OCI-LY1 (cell line): ENCODE measurements around the gene ZFYVE21.

ENCODE experiments used
- H2AFZ ChIP-seq: fragments of 200-600 bp; sonication (generic), shearing (Covaris generic); 2 replicates; pipeline ENCODE4 v1.6.0; 2014; ENCODE audit warnings: antibody characterized with exemption, mild to moderate bottlenecking, low read length
- H3F3A ChIP-seq: fragments of 200-600 bp; sonication (generic), shearing (Covaris generic); 2 replicates; pipeline ENCODE4 v1.6.0; 2014; ENCODE audit warnings: mild to moderate bottlenecking, antibody characterized with exemption, low read length, moderate library complexity; ENCODE audit not compliant: insufficient read depth
- H3K27ac ChIP-seq: fragments of 200-600 bp; sonication (generic); 2 replicates; pipeline ENCODE4 v1.5.1; 2014; ENCODE audit warnings: low read length, mixed run types, mild to moderate bottlenecking, low read depth; ENCODE audit not compliant: poor library complexity, severe bottlenecking
- H3K27me3 ChIP-seq: fragments of 200-600 bp; sonication (generic); 2 replicates; pipeline ENCODE4 v1.6.0; 2014; ENCODE audit warnings: antibody characterized with exemption, mild to moderate bottlenecking, low read length, moderate library complexity; ENCODE audit not compliant: insufficient read depth
- H3K36me3 ChIP-seq: fragments of 200-600 bp; sonication (generic); 2 replicates; pipeline ENCODE4 v1.6.1; 2014; ENCODE audit warnings: mild to moderate bottlenecking, antibody characterized with exemption, low read length, moderate library complexity, mixed read lengths; ENCODE audit not compliant: insufficient read depth
- H3K4me1 ChIP-seq: fragments of 200-600 bp; sonication (generic); 2 replicates; pipeline ENCODE4 v1.5.1; 2014; ENCODE audit warnings: mild to moderate bottlenecking, low read length, moderate library complexity; ENCODE audit not compliant: insufficient read depth, severe bottlenecking
- H3K4me2 ChIP-seq: fragments of 200-600 bp; sonication (generic), shearing (Covaris generic); 2 replicates; pipeline ENCODE4 v1.6.1; 2014; ENCODE audit warnings: low read length
- H3K4me3 ChIP-seq: fragments of 200-600 bp; sonication (generic); 2 replicates; pipeline ENCODE4 v1.5.1; 2014; ENCODE audit warnings: low read length, low read depth, mild to moderate bottlenecking, mixed read lengths; ENCODE audit not compliant: poor library complexity, severe bottlenecking
- H3K79me2 ChIP-seq: fragments of 200-600 bp; shearing (Covaris generic); 2 replicates; pipeline ENCODE4 v1.6.1; 2016; ENCODE audit warnings: mixed run types, low read length, mixed read lengths; ENCODE audit not compliant: insufficient read depth
- H3K9ac ChIP-seq: fragments of 200-600 bp; sonication (generic), shearing (Covaris generic); 2 replicates; pipeline ENCODE4 v1.6.1; 2014; ENCODE audit warnings: mild to moderate bottlenecking, low read length, mixed read lengths
- H3K9me2 ChIP-seq: fragments of 200-600 bp; sonication (generic), shearing (Covaris generic); 2 replicates; pipeline ENCODE4 v1.6.1; 2014; ENCODE audit warnings: low read depth, mild to moderate bottlenecking, low read length, mixed read lengths
- H3K9me3 ChIP-seq: fragments of 200-600 bp; shearing (Covaris generic); 2 replicates; pipeline ENCODE4 v1.6.1; 2014; ENCODE audit warnings: low read length, mixed read lengths
- H4K20me1 ChIP-seq: fragments of 200-600 bp; sonication (generic), shearing (Covaris generic); 2 replicates; pipeline ENCODE4 v1.6.0; 2016; ENCODE audit warnings: mild to moderate bottlenecking, low read length; ENCODE audit not compliant: insufficient read depth
- CTCF ChIP-seq: fragments of 200-600 bp; sonication (generic), shearing (Covaris generic); IDR thresholded peaks from 2 replicates; pipeline ENCODE4 v1.5.1; 2017; ENCODE audit warnings: mild to moderate bottlenecking, antibody characterized with exemption, low read length, moderate library complexity, mixed read lengths
- EZH2 ChIP-seq: fragments of 200-600 bp; sonication (generic), shearing (Covaris generic); IDR thresholded peaks from 2 replicates; pipeline ENCODE4 v1.8.0; 2017; ENCODE audit warnings: borderline replicate concordance, mixed run types, mild to moderate bottlenecking, antibody characterized with exemption, low read length, moderate library complexity, mixed read lengths

The ZFYVE21 gene

GRCh38 chr14:103736546-103737431, 21.2 kb downstream of the ZFYVE21 start:
- no peaks in the 10 kb centered on the region for H3K27me3 ChIP-seq
- H3K9me3 ChIP-seq: no peaks in the 10 kb centered on the region
- no peak overlapping the region for H3K27ac ChIP-seq
- no peak overlapping the region for H2AFZ ChIP-seq
- no peak overlapping the region for H3K9ac ChIP-seq
- no peak overlapping the region for H3K4me3 ChIP-seq
- H3K4me1 ChIP-seq: no peaks in the 10 kb centered on the region
- TF ChIP-seq EZH2: no peak
- TF ChIP-seq CTCF: no peak
- H3K9me2 ChIP-seq: no peaks in the 10 kb centered on the region
- peaks cover 62% of the 10 kb centered on the region for H3K36me3 ChIP-seq
- H3K79me2 ChIP-seq: no peaks in the 10 kb centered on the region
- no peaks in the 10 kb centered on the region for H4K20me1 ChIP-seq
- no peak overlapping the region for H3K4me2 ChIP-seq
- H3F3A ChIP-seq: no peaks in the 10 kb centered on the region

GRCh38 chr14:103737432-103738045, 21.9 kb downstream of the ZFYVE21 start:
- H3K4me2 ChIP-seq: no peak overlapping the region
- H3K36me3 ChIP-seq: peaks cover 57% of the 10 kb centered on the region
- no peaks in the 10 kb centered on the region for H3K9me3 ChIP-seq
- H3K9ac ChIP-seq: no peak overlapping the region
- H3K27ac ChIP-seq: no peak overlapping the region
- no peaks in the 10 kb centered on the region for H3K27me3 ChIP-seq
- no peaks in the 10 kb centered on the region for H4K20me1 ChIP-seq
- H2AFZ ChIP-seq: no peak overlapping the region
- H3F3A ChIP-seq: no peaks in the 10 kb centered on the region
- no peaks in the 10 kb centered on the region for H3K79me2 ChIP-seq
- H3K4me3 ChIP-seq: no peak overlapping the region
- TF ChIP-seq EZH2: no peak
- TF ChIP-seq CTCF: no peak
- no peaks in the 10 kb centered on the region for H3K4me1 ChIP-seq
- no peaks in the 10 kb centered on the region for H3K9me2 ChIP-seq

DNA sequence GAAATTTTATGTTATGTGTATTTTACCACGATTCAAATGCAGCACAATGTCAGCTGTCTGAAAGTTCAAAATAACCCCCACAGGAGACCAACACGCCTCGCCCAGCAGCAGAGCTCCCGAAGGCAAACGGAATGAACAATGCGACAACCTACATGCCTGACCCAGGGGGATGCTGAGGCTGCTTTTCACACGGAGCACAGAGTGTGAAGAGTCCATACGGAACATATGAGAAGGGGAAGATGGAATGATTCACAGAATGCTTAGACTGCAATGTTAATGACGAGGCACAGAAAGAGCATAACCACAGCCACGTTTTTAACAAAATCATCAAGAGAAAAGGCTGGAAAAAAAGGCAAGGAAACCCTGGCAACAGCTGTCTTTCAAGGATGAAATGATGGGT, 22.6 kb downstream of the ZFYVE21 start:
- no peaks in the 10 kb centered on the region for H3K4me1 ChIP-seq
- TF ChIP-seq CTCF (no peak), EZH2 (no peak)
- H3K36me3 ChIP-seq: peaks cover 50% of the 10 kb centered on the region
- no peak overlapping the region for H3K4me3 ChIP-seq
- H3K9me3 ChIP-seq: no peaks in the 10 kb centered on the region
- no peak overlapping the region for H2AFZ ChIP-seq
- H4K20me1 ChIP-seq: no peaks in the 10 kb centered on the region
- H3K27me3 ChIP-seq: no peaks in the 10 kb centered on the region
- H3K4me2 ChIP-seq: no peak overlapping the region
- no peak overlapping the region for H3K9ac ChIP-seq
- H3K27ac ChIP-seq: no peak overlapping the region
- H3F3A ChIP-seq: no peaks in the 10 kb centered on the region
- no peaks in the 10 kb centered on the region for H3K9me2 ChIP-seq
- H3K79me2 ChIP-seq: no peaks in the 10 kb centered on the region
